Activated CD8-positive, alpha-beta memory T cell treated with anti-CD3 and anti-CD28 coated beads for 36 hours (primary cell): ENCODE measurements around the gene RNF215. TPM values are rescaled to one million over a fixed set of nuclear protein-coding genes. Genes with fewer than 3 reads are reported as not detected.
"Not testable (repeated sequence)": the region's sequence is repeated elsewhere in the genome, so short reads cannot be mapped to it uniquely, and the experiment has no call there.

ENCODE experiments used
- CTCF ChIA-PET: fragments of 350-600 bp; sonication (Branson Sonifier 250); formaldehyde crosslinking; loops from one replicate; lab custom pipeline; 2021; ENCODE audit warnings: antibody characterized with exemption; lab: Charles Lee
- POLR2A ChIA-PET: fragments of 350-600 bp; sonication (Branson Sonifier 250); formaldehyde crosslinking; loops from one replicate; lab custom pipeline; 2021; ENCODE audit warnings: antibody characterized with exemption; lab: Charles Lee
- total RNA-seq, 2 experiments: library from RNA; stranded (reverse); gene quantifications; one replicate each; pipeline ENCODE4 v1.2.3, GENCODE V29; 2021

The RNF215 gene
- total RNA-seq, 2 experiments from 2014 or later = 7.1 to 7.7 TPM

- ChIA-PET POLR2A (interaction anchor here (0.6 kb wide), 1 partner anchor 119 kb away, joined by 6 read pairs; no protein-coding TSS in a partner anchor), CTCF (interaction anchor here (1.6 kb wide), 1 partner anchor 12 kb away, joined by 4 read pairs; no protein-coding TSS in a partner anchor)
These were observed 15.5 kb upstream of the RNF215 start for GRCh38 chr22:30402766-30403104.

GRCh38 chr22:30402028-30402765 is 15.0 kb upstream of the RNF215 start:
- CTCF ChIA-PET = interaction anchor here (1.0 to 1.6 kb wide), 2 partner anchors 12 to 21 kb away, joined by 3 to 4 read pairs; no protein-coding TSS in a partner anchor
- POLR2A ChIA-PET = interaction anchor here (1.0 kb wide), 1 partner anchor 21 kb away, joined by 3 read pairs; no protein-coding TSS in a partner anchor

DNA sequence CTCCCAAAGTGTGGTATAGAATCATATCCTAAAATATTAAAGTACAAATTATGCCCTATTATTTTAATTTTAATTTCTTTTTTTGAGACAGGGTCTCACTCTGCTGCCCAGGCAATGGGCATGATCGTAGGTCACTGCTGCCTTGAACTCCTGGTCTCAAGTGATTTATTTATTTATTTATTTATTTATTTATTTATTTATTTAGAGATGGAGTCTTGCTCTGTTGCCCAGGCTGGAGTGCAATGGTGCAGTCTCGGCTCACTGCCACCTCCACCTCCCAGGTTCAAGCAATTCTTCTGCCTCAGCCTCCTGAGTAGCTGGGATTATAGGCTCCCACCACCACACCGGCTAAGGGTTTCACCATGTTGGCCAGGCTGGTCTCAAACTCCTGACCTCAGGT is 13.8 kb upstream of the RNF215 start:
- CTCF ChIA-PET = interaction anchor here (0.7 kb wide), 1 partner anchor 153 kb away, joined by 4 read pairs; no protein-coding TSS in a partner anchor
- POLR2A ChIA-PET = not testable (repeated sequence)

DNA sequence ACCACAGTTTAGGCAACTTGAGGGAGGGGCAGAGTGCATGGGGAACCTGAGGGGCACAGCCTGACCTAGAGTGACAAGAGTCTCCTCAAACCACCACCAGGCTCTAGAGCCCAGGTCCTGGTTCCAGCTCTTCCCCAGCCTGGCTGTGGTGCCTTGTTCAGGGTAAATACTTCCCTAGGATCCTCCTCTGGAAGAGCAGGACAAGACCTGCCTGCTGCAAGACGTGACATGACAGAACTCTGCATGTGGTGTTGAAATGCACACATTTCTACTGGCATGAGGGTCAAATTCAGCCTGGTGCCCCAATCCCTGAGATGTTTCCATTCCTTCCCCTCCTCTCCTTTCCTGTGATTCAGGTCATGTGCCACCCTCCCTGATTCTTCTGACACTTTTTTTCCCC is 12.9 kb upstream of the RNF215 start:
- ChIA-PET POLR2A (no interaction called here), CTCF (interaction anchor here (0.7 kb wide), 1 partner anchor 154 kb away, joined by 4 read pairs; no protein-coding TSS in a partner anchor)

DNA sequence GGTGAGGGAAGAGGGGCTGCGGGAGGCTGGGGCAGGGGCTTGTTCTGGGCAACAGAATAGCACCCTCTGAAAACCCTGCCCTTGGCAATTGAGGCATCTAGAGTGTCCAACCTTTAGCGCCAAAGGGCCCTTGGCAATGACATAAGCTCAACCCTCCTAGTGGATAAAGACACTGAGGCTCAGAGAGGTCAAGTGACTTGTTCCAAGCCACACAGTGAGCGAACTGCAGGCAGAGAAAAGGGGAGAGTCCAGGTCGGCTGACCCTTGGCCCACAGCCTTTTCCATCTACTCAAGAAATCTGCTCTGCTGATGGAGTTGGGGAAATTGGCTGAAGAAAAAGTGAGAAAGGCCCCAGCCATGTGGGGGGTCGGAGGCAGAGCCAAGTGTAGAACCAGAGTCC is 12.5 kb upstream of the RNF215 start:
- CTCF ChIA-PET = no interaction called here
- POLR2A ChIA-PET = no interaction called here

DNA sequence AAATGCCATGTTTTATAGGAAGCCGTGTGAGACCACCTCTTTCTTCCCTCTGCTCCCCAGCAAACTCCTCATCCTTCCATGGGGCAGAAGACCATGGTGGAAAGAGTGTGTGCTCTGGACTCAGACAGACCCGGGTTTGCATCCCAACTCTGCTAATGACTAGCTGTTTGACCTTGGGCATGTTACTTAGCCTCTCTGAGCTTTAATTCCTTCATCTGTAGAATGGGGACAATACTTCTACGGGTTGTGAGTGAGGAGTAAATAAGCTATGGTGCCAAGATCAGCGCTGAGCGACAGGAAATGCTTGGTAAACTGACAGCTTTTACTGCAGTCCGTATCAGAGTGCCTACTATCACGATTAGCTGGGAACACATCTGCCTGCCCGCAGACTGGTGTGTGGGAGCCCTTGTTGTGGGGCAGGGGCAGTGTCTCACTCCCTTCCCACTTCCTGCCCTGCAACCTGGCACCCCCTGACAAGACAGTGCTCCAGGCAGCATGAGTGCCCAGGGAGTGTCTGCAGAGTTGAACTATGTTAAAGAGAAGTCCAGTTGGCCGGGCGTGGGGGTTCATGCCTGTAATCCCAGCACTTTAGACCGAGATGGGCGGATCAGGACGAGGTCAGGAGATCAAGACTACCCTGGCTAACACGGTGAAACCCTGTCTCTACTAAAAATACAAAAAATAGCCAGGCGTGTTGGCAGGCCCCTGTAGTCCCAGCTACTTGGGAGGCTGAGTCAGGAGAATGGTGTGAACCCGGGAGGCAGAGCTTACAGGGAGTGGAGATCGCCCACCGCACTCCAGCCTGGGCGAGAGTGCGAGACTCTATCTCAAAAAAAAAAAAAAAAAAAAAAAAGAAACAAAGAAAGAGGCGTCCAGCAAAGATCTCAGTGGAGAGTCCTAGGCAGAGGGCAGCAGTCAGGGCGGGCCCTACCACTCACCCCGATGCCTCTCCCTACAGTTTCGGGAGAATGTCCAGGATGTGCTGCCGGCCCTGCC is 11.8 kb upstream of the RNF215 start:
- ChIA-PET POLR2A (interaction anchor here (0.7 kb wide), 1 partner anchor 25 kb away, joined by 3 read pairs; no protein-coding TSS in a partner anchor), CTCF (interaction anchor here (0.7 to 5.6 kb wide), 4 partner anchors 10 to 599 kb away, joined by 3 to 29 read pairs (median 5); partner anchors contain the start of gene CASTOR1)

- CTCF ChIA-PET = interaction anchor here (0.8 to 11.1 kb wide), 6 partner anchors 9 to 287 kb away, joined by 3 to 70 read pairs (median 6); partner anchors contain the start of genes CASTOR1 and RNF215
- POLR2A ChIA-PET = interaction anchor here (0.5 to 2.2 kb wide), 4 partner anchors 26 to 203 kb away, joined by 3 to 17 read pairs (median 6); partner anchors contain the start of gene MTFP1
These were observed 10.7 kb upstream of the RNF215 start for GRCh38 chr22:30397656-30398635.

DNA sequence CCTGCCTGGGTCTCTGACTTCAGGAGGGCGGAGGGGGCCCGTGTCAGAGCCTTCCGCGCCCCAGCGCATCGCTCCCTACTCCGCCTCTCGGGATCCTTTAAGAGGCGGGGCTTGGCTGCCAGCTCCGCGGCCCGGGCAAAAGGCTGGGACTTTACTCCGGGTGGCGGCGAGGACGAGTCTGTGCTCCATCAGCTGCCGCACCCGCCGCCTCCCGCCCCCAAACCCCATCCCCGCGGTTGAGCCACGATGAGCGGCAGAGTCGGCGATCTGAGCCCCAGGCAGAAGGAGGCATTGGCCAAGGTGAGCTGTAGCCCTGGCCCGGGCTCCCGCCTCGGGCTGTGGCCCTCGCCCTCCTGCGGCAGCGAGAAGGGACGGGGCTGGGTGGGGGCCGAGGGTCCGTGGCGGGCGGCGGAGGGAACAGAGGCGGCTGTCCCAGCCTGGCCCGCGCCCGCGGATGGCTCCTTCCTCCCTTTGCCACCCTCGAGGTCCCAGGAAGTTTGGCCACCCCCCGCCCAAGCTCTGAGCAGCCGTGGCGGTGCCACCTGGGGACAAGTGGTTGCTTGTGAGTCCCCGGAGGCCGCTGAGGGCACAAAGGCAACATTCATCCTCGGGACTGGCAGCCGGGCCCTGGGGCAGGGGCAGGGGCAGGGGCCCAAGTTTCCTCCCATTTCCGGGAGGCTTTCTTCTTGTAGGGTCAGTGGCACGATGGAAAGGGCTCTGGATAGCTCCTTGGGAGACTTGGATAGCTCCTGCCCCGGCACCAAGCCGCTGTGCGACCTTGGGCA is 9.9 kb upstream of the RNF215 start, which contains the start of gene SEC14L2:
TSS of gene SEC14L2 (plus strand) at position 148 of the 785 bp plus-strand sequence. CDS start at position 247, 99 bp downstream.
- ChIA-PET CTCF (interaction anchor here (0.7 to 11.1 kb wide), 7 partner anchors 8 to 210 kb away, joined by 3 to 70 read pairs (median 4); partner anchors contain the start of genes CASTOR1, RNF215 and TCN2), POLR2A (interaction anchor here (0.6 to 2.2 kb wide), 5 partner anchors 14 to 176 kb away, joined by 3 to 17 read pairs (median 3); partner anchors contain the start of gene MTFP1)

DNA sequence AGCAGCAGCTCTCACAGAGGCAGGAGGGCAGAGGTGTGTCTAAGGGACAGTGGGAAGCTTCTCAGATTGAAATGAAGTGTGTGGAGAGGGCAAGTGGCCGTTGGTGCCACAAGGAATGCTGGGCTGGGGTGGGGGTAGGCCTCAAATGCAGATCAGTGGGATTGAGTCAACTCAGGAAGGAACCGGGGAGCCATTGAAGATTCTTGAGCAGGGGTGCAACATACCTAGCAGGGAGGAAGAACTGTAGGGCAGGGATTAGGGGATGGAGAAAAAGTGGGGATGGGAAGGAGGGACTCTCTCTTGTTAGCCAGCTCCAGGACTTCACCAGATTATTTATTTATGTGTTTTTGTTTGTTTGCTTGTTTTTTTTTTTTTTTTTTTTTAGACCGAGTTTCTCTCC is 6.7 kb upstream of the RNF215 start:
- CTCF ChIA-PET = interaction anchor here (0.7 to 11.1 kb wide), 4 partner anchors 16 to 105 kb away, joined by 4 to 70 read pairs (median 18); partner anchors contain the start of gene CASTOR1
- POLR2A ChIA-PET = interaction anchor here (0.6 to 1.3 kb wide), 2 partner anchors 30 to 711 kb away, joined by 3 to 4 read pairs; no protein-coding TSS in a partner anchor

- CTCF ChIA-PET = interaction anchor here (5.6 to 11.1 kb wide), 2 partner anchors 92 to 105 kb away, joined by 29 to 70 read pairs; partner anchors contain the start of gene CASTOR1
- POLR2A ChIA-PET = no interaction called here
These were observed 6.1 kb upstream of the RNF215 start for GRCh38 chr22:30393322-30393680.

DNA sequence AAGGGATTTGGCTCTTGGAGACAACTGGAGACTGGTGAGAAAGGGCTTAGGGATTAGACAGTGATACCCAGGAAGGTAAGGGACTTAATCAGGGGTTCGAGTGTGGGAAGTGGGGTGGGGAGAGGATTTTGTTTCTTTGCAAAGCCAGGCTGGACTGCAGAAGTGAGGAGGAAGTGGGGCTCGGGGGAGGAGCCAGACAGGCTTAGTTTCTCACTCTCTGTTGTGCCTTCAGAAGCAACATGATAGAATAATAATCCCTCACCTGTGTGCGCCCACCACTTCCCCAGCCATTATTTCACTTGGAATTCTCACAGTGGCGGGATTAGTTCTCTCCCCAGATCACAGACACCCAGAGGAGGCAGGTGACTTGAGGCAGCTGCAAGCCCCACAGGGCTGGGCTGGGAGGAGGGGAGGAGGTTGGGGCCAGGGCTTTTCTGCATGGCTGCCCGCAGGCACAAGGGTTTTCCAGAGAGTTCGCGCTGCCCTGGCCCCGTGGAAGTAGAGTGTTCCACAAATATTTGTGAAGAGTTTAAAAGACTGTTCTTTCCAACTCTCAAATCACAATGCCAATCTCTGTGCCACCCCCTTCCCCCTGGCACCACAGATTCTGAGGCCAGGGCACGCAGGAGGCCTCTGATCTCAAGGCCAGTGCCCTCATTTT is 5.6 kb upstream of the RNF215 start:
- ChIA-PET CTCF (interaction anchor here (0.6 to 11.1 kb wide), 4 partner anchors 20 to 103 kb away, joined by 3 to 214 read pairs (median 38); partner anchors contain the start of gene CASTOR1), POLR2A (no interaction called here)

DNA sequence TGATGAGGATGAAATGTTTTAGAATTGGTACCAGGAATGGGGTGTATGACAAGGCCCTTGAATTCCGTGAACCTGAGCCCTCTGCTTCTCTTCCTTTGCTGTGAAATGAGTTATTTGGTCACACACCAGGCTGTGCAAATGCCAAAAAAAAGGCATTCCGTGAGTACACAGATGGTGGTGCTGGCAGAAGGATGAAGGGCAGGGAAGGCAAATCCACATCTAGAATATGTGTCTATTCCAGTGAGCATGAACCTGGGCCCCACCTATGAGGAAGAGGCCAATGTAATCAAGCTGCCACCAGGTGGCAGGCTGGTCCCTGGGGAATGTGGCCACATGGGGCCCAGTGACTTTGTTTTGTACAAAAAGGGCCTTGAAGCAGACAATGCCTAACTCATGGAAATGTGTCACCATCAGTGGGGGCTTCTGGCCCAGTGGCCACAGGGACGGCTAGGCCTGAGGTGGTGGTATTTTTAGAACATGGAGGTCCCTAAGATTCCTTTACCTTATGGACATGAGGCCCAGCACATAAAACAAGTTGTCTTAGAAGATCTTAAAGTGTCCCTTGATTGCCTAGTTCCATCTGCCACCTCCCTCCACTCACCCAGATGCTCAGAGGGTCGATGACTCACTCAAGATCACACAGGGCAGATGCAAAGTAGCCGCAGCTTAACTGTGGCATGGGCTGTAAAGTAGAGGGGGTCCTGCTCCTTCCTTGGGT is 3.9 kb upstream of the RNF215 start:
- POLR2A ChIA-PET = interaction anchor here (0.7 kb wide), 1 partner anchor 35 kb away, joined by 3 read pairs; the partner anchor contains the start of gene MTFP1
- CTCF ChIA-PET = interaction anchor here (0.7 to 11.1 kb wide), 17 partner anchors 10 to 283 kb away, joined by 3 to 214 read pairs (median 4); partner anchors contain the start of genes CASTOR1, CCDC157 and SF3A1

DNA sequence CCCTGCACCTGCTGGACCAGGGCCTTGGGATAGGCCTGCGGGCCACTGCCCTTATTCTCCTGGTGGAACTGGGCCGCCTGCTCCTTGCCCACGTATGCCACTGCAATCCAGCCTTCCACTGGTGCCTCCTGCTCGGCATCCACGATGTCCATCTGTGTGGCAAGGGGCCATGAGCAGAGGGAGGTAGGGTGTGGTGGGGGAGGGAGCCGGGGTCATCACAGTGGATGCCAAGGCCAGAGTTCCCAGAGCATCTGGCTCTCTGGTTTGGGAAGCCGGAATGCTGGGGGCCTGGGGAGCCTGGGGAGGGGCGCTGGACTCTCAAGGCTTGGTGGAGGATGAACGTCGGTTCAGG is 627 bp downstream of the RNF215 start:
- ChIA-PET POLR2A (interaction anchor here (1.2 kb wide), 1 partner anchor 98 kb away, joined by 10 read pairs; no protein-coding TSS in a partner anchor), CTCF (interaction anchor here (1.1 to 9.5 kb wide), 5 partner anchors 14 to 124 kb away, joined by 3 to 214 read pairs (median 8); partner anchors contain the start of genes CASTOR1 and TBC1D10A)

- POLR2A ChIA-PET = no interaction called here
These were observed 1.3 kb downstream of the RNF215 start for GRCh38 chr22:30385942-30386341.

GRCh38 chr22:30383061-30383460 is 4.2 kb downstream of the RNF215 start:
- ChIA-PET CTCF (interaction anchor here (1.1 to 9.5 kb wide), 3 partner anchors 24 to 95 kb away, joined by 3 to 214 read pairs (median 12); partner anchors contain the start of gene CASTOR1), POLR2A (no interaction called here)

More at GRCh38 chr22:30385942-30386341, 1.3 kb downstream of the RNF215 start:
- CTCF ChIA-PET = interaction anchor here (0.7 to 9.5 kb wide), 5 partner anchors 13 to 123 kb away, joined by 3 to 214 read pairs (median 4); partner anchors contain the start of gene CASTOR1
